K562 (cell line): ENCODE measurements around the gene RARG. TPM values are rescaled to one million over a fixed set of nuclear protein-coding genes. Genes with fewer than 3 reads are reported as not detected.

Experiments used
- ARNT ChIP-seq, 2 experiments: fragments of 450-650 bp; IDR thresholded peaks; 2 replicates each; pipeline ENCODE4 v1.6.1; 2016; ENCODE audit warnings: mild to moderate bottlenecking in 1 of 2
- BRCA1 ChIP-seq, 2 experiments: fragments of 450-650 bp in 1 of 2; sonication (generic) in 1 of 2; formaldehyde crosslinking in 1 of 2; IDR thresholded peaks; 2 replicates each; pipeline versions ENCODE4 v1.5.0 to v1.6.1; 2017 to 2020; ENCODE audit warnings: mild to moderate bottlenecking in 1 of 2, missing genetic modification reagents in 1 of 2
- ELF4 ChIP-seq: fragments of 450-650 bp; formaldehyde crosslinking; IDR thresholded peaks from 2 replicates; pipeline ENCODE4 v1.4.0; 2022; ENCODE audit warnings: missing genetic modification characterization
- EZH2 ChIP-seq: IDR thresholded peaks from 2 replicates; pipeline ENCODE4 v1.6.1; 2012; ENCODE audit warnings: low read depth, mild to moderate bottlenecking, inconsistent platforms, low read length, borderline replicate concordance
- NCOA1 ChIP-seq: fragments of 450-650 bp; IDR thresholded peaks from 2 replicates; pipeline ENCODE4 v1.6.1; 2016; ENCODE audit warnings: low read depth
- NFIX ChIP-seq: fragments of 250-450 bp; sonication (Bioruptor Pico); IDR thresholded peaks from 2 replicates; pipeline ENCODE4 v1.4.0; 2020; ENCODE audit warnings: low read depth, mild to moderate bottlenecking, moderate library complexity
- NR4A1 ChIP-seq, 2 experiments: fragments of 250-450 bp in 1 of 2; fragments of 450-650 bp in 1 of 2; sonication (Bioruptor Pico) in 1 of 2; IDR thresholded peaks; 2 replicates each; pipeline versions ENCODE4 v1.4.0 to v1.6.1; 2016 to 2020; ENCODE audit warnings: mild to moderate bottlenecking in 2 of 2, missing compliant biosample characterization in 1 of 2, missing genetic modification characterization in 1 of 2, moderate library complexity in 1 of 2
- RHOXF2B ChIP-seq: fragments of 250-450 bp; sonication (Bioruptor Pico); conservative IDR thresholded peaks from 2 replicates; pipeline ENCODE4 v1.5.1; 2021
- SIN3B ChIP-seq: fragments of 450-650 bp; IDR thresholded peaks from 2 replicates; pipeline ENCODE4 v1.6.1; 2017; ENCODE audit warnings: low read depth, mild to moderate bottlenecking, moderate library complexity
- SMAD1 ChIP-seq: fragments of 150-350 bp; IDR thresholded peaks from 2 replicates; pipeline ENCODE4 v1.6.1; 2014; ENCODE audit warnings: low read length, low read depth; ENCODE audit not compliant: partially characterized antibody
- SMARCB1 ChIP-seq: IDR thresholded peaks from 2 replicates; pipeline ENCODE4 v1.6.1; 2011; ENCODE audit warnings: improper control_type of control experiment, low read depth; ENCODE audit not compliant: insufficient read length
- TEAD1 ChIP-seq, 2 experiments: fragments of 450-650 bp in 1 of 2; sonication (generic) in 1 of 2; formaldehyde crosslinking; IDR thresholded peaks; 2 replicates each; pipeline versions ENCODE4 v1.4.0 to v1.8.0; 2020 to 2022; ENCODE audit warnings: mild to moderate bottlenecking in 2 of 2, missing genetic modification reagents in 1 of 2
- ZNF121 ChIP-seq: sonication (generic); formaldehyde crosslinking; conservative IDR thresholded peaks from 2 replicates; pipeline ENCODE4 v1.8.0; 2022; ENCODE audit warnings: missing genetic modification reagents
- ZNF197 ChIP-seq: fragments of 200-800 bp; sonication (Bioruptor generic); IDR thresholded peaks from 2 replicates; pipeline ENCODE4 v1.6.1; 2016; ENCODE audit warnings: low read depth, missing genetic modification characterization, missing compliant biosample characterization
- polyA plus RNA-seq, 8 experiments: library from polyadenylated mRNA; depleted of rRNA in 4 of 8; stranded (reverse) in 5 of 8; unstranded in 3 of 8; fragments of >200 nt; fragmentation: Nextera tagmentation in 2 of 8; fragmentation: Illumina TruSeq in 1 of 8; extraction: Ambion mirVana in 2 of 8; extraction: Trizol in 1 of 8; gene quantifications; 2 replicates each; pipeline versions ENCODE4 v1.2.1 to v1.2.3, GENCODE V29; 2011 to 2014; ENCODE audit warnings: inconsistent platforms in 1 of 8, missing spikeins in 1 of 8
- total RNA-seq, 7 experiments: library from RNA; depleted of rRNA in 6 of 7; stranded (reverse); fragments of >200 nt in 6 of 7; fragmentation: Illumina TruSeq in 2 of 7; extraction: Trizol in 2 of 7; gene quantifications; 2 replicates each; pipeline versions ENCODE4 v1.2.1 to v1.2.3, GENCODE V29; 2011 to 2021; ENCODE audit warnings: low replicate concordance in 1 of 7
- TF ChIP-seq, protein P1 (sequence below), 2 experiments: fragments of 450-650 bp; conservative IDR thresholded peaks; 2 replicates each; pipeline ENCODE4 v1.6.1; 2017; ENCODE audit warnings: mild to moderate bottlenecking in 2 of 2, moderate library complexity in 2 of 2
- TF ChIP-seq, protein P2 (sequence below), 2 experiments: IDR thresholded peaks in 1 of 2; conservative IDR thresholded peaks in 1 of 2; 2 replicates each; pipeline ENCODE4 v1.6.1; 2016; ENCODE audit warnings: low read depth in 2 of 2, mild to moderate bottlenecking in 1 of 2, missing compliant biosample characterization in 1 of 2, missing genetic modification characterization in 1 of 2, moderate library complexity in 1 of 2
- TF ChIP-seq, protein P3 (sequence below): fragments of 450-650 bp; formaldehyde crosslinking; IDR thresholded peaks from 2 replicates; pipeline ENCODE4 v1.4.0; 2020; ENCODE audit warnings: mild to moderate bottlenecking, moderate library complexity
- TF ChIP-seq, protein P4 (sequence below): fragments of 200-800 bp; sonication (Bioruptor generic); IDR thresholded peaks from 2 replicates; pipeline ENCODE4 v1.6.1; 2017; ENCODE audit warnings: missing genetic modification characterization, missing compliant biosample characterization
- TF ChIP-seq, protein P5 (sequence below): sonication (generic); IDR thresholded peaks from 2 replicates; pipeline ENCODE4 v1.6.1; 2016

RARG gene
- total and polyA plus RNA-seq, 9 of the 15 experiments (the other 6 are each of a cell fraction or from before 2014, with no cell fraction given) = 0.18 to 7.6 (median 3.8) TPM

DNA sequence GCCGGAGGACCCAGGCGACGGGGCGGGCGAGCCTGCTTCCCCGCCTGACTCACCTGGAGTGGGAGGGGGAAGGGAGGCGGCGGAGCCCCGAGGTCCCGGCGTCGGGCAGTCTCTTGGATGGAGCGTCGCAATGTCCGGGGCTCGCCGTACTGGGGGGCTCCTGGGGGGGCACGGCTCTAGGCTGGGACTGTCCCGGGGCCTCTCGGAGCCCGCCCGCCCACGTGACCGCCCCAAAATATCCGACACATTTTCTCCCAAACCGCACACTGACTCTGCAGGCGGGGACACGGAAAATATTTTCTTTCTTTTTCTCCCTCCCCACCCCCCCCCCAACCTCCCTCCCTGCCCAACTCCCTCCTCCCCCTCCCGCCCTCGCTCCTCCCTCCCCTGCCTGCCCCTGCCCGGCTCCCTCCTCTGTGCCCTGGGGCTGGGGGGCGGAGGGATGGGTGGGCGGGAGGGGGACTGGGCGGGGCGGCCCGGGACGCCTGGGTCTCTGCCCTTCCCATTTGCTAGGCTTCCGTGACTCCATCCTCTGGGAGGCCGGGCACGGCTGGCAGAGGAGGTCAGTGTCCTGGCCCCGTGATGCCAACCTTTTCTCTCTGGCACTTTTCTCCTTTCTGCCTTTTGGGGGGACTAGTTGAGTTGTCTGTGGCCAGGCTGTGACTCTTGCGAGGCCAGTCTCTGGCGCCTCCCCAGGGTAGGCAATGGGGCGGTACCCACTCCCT lies at the start of gene RARG (continued):
- TF ChIP-seq, protein P1, sequence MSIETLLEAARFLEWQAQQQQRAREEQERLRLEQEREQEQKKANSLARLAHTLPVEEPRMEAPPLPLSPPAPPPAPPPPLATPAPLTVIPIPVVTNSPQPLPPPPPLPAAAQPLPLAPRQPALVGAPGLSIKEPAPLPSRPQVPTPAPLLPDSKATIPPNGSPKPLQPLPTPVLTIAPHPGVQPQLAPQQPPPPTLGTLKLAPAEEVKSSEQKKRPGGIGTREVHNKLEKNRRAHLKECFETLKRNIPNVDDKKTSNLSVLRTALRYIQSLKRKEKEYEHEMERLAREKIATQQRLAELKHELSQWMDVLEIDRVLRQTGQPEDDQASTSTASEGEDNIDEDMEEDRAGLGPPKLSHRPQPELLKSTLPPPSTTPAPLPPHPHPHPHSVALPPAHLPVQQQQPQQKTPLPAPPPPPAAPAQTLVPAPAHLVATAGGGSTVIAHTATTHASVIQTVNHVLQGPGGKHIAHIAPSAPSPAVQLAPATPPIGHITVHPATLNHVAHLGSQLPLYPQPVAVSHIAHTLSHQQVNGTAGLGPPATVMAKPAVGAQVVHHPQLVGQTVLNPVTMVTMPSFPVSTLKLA (conservative IDR thresholded peaks at IDR 0.05) = no peak
- TF ChIP-seq, protein P2, sequence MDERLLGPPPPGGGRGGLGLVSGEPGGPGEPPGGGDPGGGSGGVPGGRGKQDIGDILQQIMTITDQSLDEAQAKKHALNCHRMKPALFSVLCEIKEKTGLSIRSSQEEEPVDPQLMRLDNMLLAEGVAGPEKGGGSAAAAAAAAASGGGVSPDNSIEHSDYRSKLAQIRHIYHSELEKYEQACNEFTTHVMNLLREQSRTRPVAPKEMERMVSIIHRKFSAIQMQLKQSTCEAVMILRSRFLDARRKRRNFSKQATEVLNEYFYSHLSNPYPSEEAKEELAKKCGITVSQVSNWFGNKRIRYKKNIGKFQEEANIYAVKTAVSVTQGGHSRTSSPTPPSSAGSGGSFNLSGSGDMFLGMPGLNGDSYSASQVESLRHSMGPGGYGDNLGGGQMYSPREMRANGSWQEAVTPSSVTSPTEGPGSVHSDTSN (CRISPR knock-in tag; IDR thresholded peaks at IDR 0.05; ENCODE audit: low read depth) = no peak
- TF ChIP-seq, protein P2 (tag; conservative IDR thresholded peaks at IDR 0.05; ENCODE audit: low read depth) = no peak
- TF ChIP-seq ARNT (IDR thresholded peaks at IDR 0.05) (no peak), BRCA1 (IDR thresholded peaks at IDR 0.05) (no peak), BRCA1 (CRISPR knock-in tag; IDR thresholded peaks at IDR 0.05) (no peak), EZH2 (no peak), NR4A1 (CRISPR knock-in tag; IDR thresholded peaks at IDR 0.05) (no peak), NR4A1 (tag; IDR thresholded peaks at IDR 0.05) (no peak), ELF4 (CRISPR knock-in tag) (no peak), SMARCB1 (no peak), NFIX (CRISPR knock-in tag) (no peak), ZNF197 (CRISPR knock-in tag) (no peak), SIN3B (no peak), TEAD1 (CRISPR knock-in tag; IDR thresholded peaks at IDR 0.05) (no peak), ZNF121 (CRISPR knock-in tag) (no peak), SMAD1 (no peak), NCOA1 (no peak), RHOXF2B (CRISPR knock-in tag) (no peak)
- TF ChIP-seq, protein P3, sequence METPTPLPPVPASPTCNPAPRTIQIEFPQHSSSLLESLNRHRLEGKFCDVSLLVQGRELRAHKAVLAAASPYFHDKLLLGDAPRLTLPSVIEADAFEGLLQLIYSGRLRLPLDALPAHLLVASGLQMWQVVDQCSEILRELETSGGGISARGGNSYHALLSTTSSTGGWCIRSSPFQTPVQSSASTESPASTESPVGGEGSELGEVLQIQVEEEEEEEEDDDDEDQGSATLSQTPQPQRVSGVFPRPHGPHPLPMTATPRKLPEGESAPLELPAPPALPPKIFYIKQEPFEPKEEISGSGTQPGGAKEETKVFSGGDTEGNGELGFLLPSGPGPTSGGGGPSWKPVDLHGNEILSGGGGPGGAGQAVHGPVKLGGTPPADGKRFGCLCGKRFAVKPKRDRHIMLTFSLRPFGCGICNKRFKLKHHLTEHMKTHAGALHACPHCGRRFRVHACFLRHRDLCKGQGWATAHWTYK (CRISPR knock-in tag) = no peak
- TF ChIP-seq, protein P4, sequence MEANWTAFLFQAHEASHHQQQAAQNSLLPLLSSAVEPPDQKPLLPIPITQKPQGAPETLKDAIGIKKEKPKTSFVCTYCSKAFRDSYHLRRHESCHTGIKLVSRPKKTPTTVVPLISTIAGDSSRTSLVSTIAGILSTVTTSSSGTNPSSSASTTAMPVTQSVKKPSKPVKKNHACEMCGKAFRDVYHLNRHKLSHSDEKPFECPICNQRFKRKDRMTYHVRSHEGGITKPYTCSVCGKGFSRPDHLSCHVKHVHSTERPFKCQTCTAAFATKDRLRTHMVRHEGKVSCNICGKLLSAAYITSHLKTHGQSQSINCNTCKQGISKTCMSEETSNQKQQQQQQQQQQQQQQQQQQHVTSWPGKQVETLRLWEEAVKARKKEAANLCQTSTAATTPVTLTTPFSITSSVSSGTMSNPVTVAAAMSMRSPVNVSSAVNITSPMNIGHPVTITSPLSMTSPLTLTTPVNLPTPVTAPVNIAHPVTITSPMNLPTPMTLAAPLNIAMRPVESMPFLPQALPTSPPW (CRISPR knock-in tag) = peak; percentile 76
- TF ChIP-seq, protein P5, sequence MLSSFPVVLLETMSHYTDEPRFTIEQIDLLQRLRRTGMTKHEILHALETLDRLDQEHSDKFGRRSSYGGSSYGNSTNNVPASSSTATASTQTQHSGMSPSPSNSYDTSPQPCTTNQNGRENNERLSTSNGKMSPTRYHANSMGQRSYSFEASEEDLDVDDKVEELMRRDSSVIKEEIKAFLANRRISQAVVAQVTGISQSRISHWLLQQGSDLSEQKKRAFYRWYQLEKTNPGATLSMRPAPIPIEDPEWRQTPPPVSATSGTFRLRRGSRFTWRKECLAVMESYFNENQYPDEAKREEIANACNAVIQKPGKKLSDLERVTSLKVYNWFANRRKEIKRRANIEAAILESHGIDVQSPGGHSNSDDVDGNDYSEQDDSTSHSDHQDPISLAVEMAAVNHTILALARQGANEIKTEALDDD = peak; percentile 41; the same call in 1 of the 2 replicates
